NCI-H2107 treated with DMSO at 0.1 percent for 48 hours (cell line): ENCODE results near the gene TMEM254.
"Not testable (repeated sequence)": the region's sequence is repeated elsewhere in the genome, so short reads cannot be mapped to it uniquely, and the experiment has no call there.

Experiments
- DNase-seq: peaks from one replicate; lab custom pipeline; 2025; ENCODE audit not compliant: unreplicated experiment; lab: John Stamatoyannopoulos, UW

The TMEM254 gene, protein sequence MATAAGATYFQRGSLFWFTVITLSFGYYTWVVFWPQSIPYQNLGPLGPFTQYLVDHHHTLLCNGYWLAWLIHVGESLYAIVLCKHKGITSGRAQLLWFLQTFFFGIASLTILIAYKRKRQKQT

DNA sequence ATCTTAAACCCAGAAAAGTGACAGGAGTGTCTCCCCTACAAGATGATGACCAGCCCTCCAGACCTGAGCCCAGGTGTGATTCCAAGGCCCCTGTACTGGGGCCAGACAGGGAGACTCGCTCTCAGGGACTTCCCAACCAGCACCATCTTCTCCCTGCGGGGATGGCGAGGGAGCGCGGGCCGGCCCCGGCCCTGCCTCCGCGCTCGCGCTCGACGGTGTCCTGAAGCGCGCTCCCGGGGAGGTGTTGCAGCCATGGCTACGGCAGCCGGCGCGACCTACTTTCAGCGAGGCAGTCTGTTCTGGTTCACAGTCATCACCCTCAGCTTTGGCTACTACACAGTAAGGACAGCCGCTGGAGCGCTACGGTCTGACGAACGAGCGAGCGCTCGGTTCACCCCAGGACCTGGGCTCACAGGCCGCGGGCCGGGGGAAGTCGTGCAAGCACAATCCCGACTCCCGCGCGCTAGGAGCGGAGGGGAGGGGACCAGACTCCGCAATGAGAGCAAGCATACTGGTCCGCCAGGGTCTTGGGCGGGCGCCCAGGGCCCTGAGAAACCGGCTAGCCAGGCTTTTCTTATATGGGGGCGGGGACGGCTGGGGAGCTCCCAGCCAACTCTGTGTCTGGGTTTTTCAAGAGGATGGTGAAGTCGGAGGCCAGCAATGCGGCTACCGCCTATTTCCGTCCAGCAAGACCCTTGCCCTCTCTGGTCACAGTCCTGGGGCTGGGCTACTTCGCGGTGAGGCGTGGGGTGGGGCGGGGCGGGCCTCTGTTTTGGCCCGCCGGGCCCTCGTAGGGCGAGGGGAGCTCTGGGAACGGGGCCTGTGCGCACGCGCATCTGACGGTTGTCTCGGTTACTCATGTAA, at the start of gene TMEM254:
Gene TMEM254 (plus strand): TSS at position 218 of the 864 bp plus-strand sequence. CDS start 35 bp downstream, at position 253.
- DNase-seq: peak; percentile 38

DNA sequence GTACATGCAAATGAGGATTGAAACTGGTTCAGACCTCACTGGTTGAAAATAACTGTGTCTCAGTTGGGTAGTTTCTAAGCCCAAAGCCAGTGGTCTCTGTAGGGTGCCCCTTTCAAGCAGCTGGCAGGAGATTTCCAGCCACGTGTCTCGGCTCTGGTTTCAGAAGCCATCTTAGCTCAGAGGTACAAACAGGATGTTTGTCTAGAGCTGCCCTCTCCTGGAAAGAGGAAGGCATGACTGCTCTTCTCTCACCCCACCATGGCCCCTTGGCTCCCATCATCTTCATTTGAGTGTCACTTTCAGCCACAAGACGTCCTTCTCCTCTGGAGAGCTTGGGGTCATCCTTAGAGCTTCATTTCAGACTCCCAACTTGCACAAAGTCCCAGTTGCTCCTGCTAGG, 49.3 kb upstream of the TMEM254 start:
- not testable (repeated sequence) for DNase-seq

DNA sequence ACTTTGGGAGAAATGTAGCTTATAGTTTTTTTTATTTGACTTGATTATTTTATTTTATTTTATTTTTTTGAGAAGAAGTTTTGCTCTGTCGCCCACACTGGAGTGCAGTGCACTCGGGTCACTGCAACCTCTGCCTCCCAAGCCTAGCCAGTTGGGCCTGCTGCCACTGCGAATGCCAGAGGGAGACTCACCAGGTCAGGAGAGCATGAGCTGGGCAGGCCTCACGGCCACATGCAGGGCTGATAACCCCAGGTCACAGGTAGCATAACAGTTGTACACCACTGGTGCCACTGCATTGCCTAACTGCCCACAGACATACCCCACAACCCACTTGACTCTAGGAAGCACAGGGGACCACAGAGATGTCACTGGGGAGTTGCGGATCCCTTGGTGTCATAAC, 48.6 kb upstream of the TMEM254 start:
- DNase-seq: not testable (repeated sequence)

DNA sequence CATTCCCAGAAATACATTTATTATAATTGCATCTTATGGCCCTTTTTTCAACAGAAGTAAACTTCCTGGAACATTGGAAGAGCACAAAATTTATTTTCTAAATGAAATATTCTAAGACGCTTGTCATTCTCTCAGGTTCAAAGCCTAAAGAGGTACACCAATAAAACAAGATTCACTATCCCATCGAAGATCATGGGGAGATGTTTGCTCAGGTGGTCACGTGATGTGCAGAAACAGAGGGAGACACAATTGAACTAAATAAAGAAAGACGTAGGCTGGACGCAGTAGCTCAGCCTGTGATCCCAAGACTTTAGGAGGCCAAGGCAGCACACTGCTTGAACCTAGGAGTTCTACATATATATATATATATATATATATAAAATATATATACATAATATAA, 46.0 kb upstream of the TMEM254 start:
- DNase-seq: no peak

DNA sequence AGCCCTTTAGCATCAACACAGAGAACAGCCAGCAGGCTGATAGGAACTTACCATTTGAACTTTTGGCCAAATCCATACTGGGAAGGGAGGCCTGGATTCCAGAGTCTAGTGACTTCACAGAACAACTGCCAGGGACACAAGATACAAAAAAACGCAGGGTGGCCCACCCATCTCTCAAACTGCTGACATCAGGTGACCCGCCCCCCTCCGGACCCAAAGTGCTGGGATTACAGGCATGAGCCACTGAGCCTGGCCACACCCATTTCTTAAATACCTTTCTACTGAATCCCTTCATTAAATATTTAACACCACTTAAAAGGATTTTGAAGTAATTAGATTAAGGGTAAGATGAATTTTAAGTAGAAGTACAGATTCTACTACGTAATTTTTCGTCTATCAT, 43.7 kb upstream of the TMEM254 start:
- not testable (repeated sequence) for DNase-seq

DNA sequence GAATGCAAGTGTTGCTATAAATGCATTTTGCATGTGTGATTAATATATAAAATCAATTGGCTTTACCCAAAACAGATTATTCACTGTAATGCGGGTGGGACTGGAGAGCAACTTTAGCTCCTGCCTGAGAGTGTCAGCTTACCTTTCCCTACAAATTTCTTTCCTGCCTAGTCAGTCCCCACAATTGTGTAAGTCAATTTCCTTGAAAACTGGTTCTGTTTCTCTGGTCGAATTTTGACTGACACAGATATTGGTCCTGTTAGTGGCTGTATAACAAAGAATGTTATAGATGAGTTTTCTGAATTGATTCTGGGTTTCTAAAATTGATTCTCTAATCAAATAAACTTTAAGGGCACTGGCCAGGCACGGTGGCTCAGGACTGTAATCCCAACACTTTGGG, 43.0 kb upstream of the TMEM254 start:
- not testable (repeated sequence) for DNase-seq

DNA sequence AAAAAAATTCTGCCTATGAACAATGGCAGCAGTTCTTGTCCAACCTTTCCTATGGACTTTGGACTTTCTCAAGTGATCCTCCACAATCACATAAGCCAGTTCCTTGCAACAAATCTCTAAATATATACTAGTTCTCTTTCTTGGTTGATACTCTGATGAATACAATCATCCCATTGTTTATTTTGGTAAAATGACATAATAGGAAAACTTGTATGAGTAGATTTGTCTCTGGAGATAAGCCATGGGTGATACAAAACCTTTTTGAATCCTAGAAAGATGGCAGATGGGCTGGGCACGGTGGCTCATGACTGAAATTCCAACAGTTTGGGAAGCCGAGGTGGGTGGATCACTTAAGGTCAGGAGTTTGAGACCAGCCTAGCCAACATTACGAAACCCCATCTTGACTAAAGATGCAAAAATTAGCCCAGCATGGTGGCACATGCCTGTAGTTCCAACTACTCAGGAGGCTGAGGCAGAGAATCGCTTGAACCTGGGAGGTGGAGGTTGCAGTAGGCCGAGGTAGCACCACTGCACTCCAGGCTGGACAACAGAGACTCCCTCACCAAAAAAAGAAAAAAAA, 41.5 kb upstream of the TMEM254 start:
- DNase-seq: not testable (repeated sequence)

DNA sequence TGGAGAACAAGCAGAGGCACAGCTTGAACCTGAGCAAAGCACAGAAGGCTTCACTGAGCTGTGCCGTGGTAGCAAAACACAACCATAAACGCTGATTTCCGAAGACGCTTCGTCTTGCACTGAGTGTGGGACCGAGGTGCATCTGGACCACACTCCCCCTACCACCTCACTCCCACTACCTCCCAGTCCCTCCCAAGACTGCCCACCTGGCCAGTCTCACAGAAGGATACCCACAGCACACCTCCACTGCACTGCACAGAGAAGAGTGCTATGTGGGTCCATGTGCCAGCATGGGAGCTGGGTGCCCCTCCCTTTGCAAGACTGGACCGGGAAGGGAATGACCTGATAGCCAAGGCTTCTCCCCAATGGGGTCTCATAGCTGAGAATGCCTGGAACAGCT, 40.2 kb upstream of the TMEM254 start:
- not testable (repeated sequence) for DNase-seq

DNA sequence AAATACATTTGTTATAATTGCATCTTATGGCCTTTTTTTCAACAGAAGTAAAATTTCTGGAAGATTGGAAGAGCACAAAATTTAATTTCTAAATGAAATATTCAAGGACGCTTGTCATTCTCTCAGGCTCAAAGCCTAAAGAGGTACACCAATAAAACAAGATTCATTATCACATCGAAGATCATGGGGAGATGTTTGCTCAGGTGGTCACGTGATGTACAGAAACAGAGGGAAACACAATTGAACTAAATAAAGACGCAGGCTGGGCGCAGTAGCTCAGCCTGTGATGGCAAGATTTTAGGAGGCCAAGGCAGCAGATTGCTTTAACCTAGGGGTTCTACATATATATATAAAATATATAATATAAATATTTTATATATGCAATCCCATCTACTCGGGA, 37.3 kb upstream of the TMEM254 start:
- no peak for DNase-seq

DNA sequence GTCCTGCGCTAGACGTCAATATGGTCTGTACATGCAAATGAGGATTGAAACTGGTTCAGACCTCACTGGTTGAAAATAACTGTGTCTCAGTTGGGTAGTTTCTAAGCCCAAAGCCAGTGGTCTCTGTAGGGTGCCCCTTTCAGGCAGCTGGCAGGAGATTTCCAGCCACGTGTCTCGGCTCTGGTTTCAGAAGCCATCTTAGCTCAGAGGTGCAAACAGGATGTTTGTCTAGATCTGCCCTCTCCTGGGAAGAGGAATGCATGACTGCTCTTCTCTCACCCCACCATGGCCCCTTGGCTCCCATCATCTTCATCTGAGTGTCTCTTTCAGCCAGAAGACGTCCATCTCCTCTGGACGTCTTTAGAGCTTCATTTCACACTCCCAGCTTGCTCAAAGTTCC, 33.5 kb upstream of the TMEM254 start:
- DNase-seq: not testable (repeated sequence)

DNA sequence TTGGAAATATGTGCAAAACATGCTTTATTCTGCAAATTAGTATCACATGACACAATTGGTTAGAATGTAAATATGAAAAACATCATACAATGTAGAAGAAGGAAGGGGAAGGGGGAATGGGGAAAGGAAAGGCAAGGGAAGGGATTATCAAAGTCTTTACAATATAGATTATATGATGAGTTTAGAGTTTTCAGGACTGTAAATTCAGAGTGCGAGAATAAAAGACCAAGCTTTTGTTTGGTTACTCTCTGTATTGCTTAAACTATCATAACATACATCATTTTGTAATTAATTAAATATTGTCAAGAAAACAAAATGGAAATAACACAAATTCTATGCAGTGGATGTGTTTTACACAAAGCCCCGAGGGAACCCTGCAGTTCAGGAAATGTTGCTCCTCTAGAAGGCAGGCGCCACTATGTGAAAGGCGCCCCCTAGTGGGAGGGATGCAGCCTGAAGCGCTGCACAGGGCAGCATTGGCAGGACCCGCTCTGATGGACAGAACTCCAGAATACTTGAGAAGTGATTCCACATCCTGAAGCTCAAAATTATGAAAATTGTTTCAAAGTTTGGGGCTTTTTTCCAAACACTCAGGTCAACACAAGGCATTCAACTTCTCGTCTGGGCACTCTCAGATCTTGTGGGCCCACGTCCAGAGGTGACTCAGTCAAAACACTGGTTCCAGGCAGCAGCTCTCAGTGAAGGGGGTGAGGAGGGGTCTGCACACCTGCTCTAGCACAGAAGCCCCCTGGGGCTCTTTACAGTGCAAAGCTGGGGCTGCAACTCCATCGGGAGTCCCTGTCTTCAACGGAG, 31.6 kb upstream of the TMEM254 start:
- no peak for DNase-seq

DNA sequence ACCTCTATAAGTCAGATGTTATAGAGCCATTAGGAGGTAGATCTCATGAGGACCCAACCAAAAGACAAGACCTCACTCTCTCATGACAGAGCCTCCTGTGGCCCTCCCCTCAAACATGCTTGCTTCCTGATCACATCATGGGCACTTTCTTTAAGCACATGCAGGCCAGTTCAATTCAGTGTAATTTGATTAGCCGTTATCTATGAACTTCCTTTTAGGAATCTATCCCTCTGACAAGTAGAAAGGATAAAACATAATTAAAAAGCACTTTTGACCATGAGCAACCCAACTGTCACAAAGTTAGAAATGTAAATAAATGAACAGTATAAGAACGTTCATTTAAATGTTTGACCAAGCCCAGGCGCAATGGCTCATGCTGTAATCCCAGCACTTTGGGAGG, 27.7 kb upstream of the TMEM254 start:
- DNase-seq: no peak

DNA sequence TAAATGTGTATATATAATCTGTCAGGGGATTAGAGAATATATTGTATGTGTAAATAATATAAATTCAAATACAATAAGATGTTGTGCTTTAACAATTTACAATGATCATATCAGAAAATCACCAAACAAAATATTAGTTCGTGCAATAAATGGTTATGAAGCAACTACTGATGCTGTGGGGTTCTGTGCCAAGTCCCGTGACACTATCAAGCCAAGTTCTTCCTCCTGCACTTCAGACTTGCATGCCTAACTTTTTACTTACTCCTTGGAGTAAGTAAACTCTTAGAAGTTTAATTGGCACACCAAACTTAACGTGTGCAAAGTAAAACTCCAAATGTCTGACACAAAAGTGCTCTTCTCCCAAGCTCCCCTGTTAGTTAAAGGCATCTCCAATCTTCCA, 26.5 kb upstream of the TMEM254 start:
- no peak for DNase-seq

DNA sequence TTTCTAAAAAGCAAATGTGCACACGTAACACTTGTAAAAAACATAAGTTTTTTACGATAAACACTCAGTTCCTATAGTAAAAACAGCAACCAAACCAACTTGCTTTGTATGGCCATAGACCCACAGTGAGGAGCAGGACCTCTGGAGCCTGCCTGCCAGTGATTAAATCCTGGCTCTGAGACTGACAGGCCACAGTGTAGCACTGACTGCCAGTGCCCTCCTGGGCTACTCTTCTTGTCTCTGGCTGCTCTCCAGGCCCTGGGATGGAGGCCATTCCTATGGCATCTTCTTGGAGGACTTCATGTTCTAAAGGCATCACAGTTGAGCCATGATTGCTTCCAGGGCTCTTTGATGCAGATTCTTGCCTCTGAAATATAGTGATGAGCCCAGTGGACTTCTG, 22.7 kb upstream of the TMEM254 start:
- no peak for DNase-seq

DNA sequence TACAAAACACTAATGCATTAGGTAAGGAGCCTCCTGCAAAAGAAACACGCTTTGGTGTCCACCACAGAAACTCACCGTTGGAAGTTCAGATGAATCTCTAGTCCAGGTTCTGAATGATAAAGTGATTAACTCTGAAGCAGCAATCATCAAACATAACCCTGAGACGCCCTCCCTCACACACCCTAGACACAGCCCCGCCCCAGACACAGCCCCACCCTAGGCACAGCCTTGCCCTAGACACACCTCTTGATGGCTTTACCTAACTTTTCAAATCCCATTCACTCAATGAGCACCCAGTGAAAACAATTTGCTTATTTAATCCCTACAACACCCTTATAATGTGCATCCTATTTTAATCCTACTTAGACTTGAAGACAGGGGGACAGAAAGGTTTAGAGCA, 21.3 kb upstream of the TMEM254 start:
- no peak for DNase-seq

DNA sequence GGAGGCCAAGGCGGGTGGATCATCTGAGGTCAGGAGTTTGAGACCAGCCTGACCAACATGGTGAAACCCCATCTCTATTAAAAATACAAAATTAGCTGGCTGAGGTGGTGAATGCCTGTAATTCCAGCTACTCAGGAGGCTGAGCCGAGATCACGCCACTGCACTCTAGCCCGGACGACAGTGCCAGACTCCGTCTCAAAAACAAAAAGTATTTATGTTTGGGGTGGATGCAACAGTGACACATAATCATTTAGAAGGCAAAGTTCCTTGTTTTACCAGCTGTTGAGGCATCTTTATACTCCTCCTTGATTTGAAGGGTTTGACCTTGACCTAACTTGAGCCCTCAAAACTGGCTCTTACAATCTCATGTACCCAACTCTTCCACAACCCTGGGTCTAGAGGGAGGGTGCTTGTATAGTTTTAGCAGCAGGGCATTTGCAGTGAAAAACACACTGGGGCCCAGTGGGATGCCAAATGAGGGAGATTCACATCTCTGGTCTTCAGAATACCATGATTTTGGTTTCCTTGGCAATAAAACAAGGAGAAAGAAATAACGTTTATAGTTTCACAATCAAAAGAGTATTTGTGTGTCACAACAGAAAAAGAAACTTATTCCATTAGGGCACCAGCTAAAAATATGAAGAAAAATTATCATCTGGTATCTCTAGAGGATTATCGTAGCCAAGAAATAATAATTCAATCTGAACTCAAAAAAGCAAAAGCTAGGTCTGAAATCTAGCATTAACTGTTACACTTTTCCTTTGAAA, 14.2 kb upstream of the TMEM254 start:
- no peak for DNase-seq

DNA sequence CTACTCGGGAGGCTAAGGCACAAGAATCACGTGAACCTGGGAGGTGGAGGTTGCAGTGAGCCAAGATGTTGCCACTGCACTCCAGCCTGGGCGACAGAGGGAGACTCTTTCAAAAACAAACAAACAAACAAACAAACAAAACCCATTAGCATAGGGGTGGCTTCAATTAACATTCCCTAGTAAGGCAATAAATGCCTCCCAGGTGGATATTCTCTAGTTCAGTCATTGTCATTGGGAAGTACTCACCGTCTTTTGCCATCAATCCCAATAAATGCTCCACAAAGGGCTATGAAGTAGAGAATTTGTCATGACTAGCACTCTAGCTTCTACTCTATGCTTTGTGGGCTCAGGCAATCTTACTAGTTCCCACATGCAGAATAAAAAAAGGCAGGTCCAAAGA, 11.7 kb upstream of the TMEM254 start:
- DNase-seq: no peak

DNA sequence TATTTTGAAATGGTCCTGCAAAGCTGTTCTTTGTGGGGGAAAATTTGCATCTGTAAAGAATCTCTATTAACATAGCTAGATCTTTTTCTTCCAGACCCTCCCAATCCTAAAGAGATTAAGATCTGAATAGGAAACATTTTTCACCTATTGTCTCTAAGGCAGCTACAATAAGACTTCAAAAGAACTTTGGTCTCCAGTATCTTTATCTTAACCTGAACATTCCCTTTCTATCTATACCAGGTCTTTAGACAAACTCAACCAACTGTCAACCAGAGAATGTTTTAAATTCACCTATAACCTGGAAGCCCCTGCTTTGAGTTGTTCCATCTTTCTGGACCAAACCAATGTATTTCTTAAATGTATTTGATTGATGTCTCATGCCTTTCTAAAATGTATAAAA, 10.6 kb upstream of the TMEM254 start:
- not testable (repeated sequence) for DNase-seq

DNA sequence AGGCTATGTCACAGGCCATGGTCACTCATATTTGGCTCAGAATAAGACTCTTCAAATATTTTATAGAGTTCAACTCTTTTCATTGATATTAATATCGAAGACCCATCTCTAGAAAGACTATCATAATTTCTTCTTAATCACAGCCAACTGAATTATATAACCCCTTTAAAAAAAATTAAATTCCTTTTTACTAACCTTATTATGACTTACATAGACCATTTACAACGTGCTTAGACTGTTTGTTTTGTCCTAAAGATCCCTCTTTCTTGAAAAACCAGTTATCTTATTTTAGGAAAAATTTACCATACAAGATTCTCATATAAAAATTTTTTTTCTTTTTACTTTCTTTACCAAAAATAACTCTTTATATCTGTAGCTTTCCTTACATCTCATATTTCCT, 10.2 kb upstream of the TMEM254 start:
- DNase-seq: no peak

DNA sequence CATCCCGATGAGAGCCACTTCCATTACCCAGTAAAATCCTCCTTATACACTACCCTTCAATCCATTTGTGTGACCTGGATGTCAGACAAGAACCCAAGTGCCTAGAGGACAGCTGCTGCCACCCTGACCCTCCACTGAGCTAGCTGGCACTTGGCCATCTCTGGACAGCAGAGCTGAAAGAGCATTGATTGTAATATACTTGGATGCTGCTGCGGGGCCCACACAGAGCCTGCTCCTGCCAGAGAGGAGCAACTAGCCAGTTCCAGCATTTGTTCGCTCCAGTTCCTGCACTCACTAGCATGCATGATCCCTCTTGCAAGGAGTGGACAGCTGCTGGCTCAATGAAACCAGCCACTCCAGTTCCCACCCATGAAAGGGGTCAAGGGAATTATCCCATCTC, 8.4 kb upstream of the TMEM254 start:
- no peak for DNase-seq

DNA sequence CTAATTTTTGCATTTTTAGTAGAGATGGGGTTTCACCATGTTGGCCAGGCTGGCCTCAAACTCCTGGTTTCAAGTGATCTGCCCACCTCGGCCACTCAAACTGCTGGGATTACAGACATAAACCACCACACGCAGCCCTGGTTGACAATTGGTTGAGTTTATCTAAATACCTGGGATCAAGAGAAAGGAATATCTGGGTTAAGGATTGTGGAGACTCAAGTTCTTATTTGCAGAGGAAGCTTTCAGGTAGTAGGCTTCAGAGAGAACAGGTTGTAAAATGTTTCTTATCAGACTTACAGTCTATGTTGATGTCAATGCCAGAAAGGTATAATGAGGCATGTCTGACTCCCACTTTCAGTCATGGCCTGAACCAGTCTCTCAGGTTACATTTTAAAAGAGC, 5.9 kb upstream of the TMEM254 start:
- no peak for DNase-seq
